ENCODE measurements around the gene CAMK2N1.
A peak's percentile ranks its signal among the peaks of the same experiment; 100 is the strongest.
"Not testable (repeated sequence)": the region's sequence is repeated elsewhere in the genome, so short reads cannot be mapped to it uniquely, and the experiment has no call there.

Gene CAMK2N1

GRCh38 chr1:20496725-20497383 lies 10.8 kb upstream of the CAMK2N1 start:
- not testable (repeated sequence) for H3K4me3 ChIP-seq (ENCODE audit: low read depth, low read length)

GRCh38 chr1:20496241-20496661 lies 10.2 kb upstream of the CAMK2N1 start:
- H3K4me3 ChIP-seq (ENCODE audit: low read depth, low read length): no peak overlapping the region

- no peak overlapping the region for H3K4me3 ChIP-seq (ENCODE audit: low read depth, low read length)
These were observed 9.7 kb upstream of the CAMK2N1 start for GRCh38 chr1:20495661-20496060.

- H3K4me3 ChIP-seq (ENCODE audit: low read depth, low read length): no peak overlapping the region
These were observed 8.8 kb upstream of the CAMK2N1 start for GRCh38 chr1:20494609-20495311.

- H3K4me3 ChIP-seq (ENCODE audit: low read depth, low read length): no peak overlapping the region
These were observed 8.0 kb upstream of the CAMK2N1 start for GRCh38 chr1:20493839-20494608.

- no peak overlapping the region for H3K4me3 ChIP-seq (ENCODE audit: low read depth, low read length)
These were observed 7.3 kb upstream of the CAMK2N1 start for GRCh38 chr1:20493309-20493708.

- H3K4me3 ChIP-seq (ENCODE audit: low read depth, low read length): no peak overlapping the region
These were observed 6.7 kb upstream of the CAMK2N1 start for GRCh38 chr1:20492751-20493150.

- H3K4me3 ChIP-seq (ENCODE audit: low read depth, low read length): no peak overlapping the region
These were observed 5.9 kb upstream of the CAMK2N1 start for GRCh38 chr1:20491866-20492265.

GRCh38 chr1:20491178-20491577 lies 5.2 kb upstream of the CAMK2N1 start:
- H3K4me3 ChIP-seq (ENCODE audit: low read depth, low read length): no peak overlapping the region

GRCh38 chr1:20487236-20487590 lies 1.2 kb upstream of the CAMK2N1 start:
- H3K4me3 ChIP-seq (ENCODE audit: low read depth, low read length): peak overlapping the region; percentile 66

GRCh38 chr1:20486457-20487235 lies 636 bp upstream of the CAMK2N1 start:
- H3K4me3 ChIP-seq (ENCODE audit: low read depth, low read length): peak overlapping the region; percentile 66

GRCh38 chr1:20484519-20485462 lies 1.2 kb downstream of the CAMK2N1 start:
- H3K4me3 ChIP-seq (ENCODE audit: low read depth, low read length): peak overlapping the region; percentile 36

- peak overlapping the region; percentile 36 for H3K4me3 ChIP-seq (ENCODE audit: low read depth, low read length)
These were observed 2.0 kb downstream of the CAMK2N1 start for GRCh38 chr1:20483833-20484518.

- no peak overlapping the region for H3K4me3 ChIP-seq (ENCODE audit: low read depth, low read length)
These were observed 2.7 kb downstream of the CAMK2N1 start for GRCh38 chr1:20483098-20483832.

GRCh38 chr1:20481643-20482498 lies 4.1 kb downstream of the CAMK2N1 start:
- H3K4me3 ChIP-seq (ENCODE audit: low read depth, low read length): no peak overlapping the region

- H3K4me3 ChIP-seq (ENCODE audit: low read depth, low read length): no peak overlapping the region
These were observed 4.9 kb downstream of the CAMK2N1 start for GRCh38 chr1:20480951-20481617.

- no peak overlapping the region for H3K4me3 ChIP-seq (ENCODE audit: low read depth, low read length)
These were observed 5.6 kb downstream of the CAMK2N1 start for GRCh38 chr1:20480243-20480944.

Data from iPS-11a (cell line).